Right atrium auricular region (tissue), 2 donors: Measurements from ENCODE around the gene MEF2D. TPM values are rescaled to one million over a fixed set of nuclear protein-coding genes. Genes with fewer than 3 reads are reported as not detected.

Experiments used
- DNase-seq: peaks from one replicate; pipeline ENCODE4 v3.0.0-alpha.2; 2019; ENCODE audit warnings: low spot score
- H3K27ac ChIP-seq, 2 donors: fragments of 200-600 bp; sonication (generic); 1 replicate in 1 of 2; 2 replicates in 1 of 2; pipeline ENCODE4 v1.5.1; 2016 to 2019
- H3K27me3 ChIP-seq, 2 donors: fragments of 200-600 bp; sonication (generic); one replicate each; pipeline versions ENCODE4 v1.5.1 to v1.6.0; 2017 to 2019
- H3K36me3 ChIP-seq: fragments of 200-600 bp; sonication (generic); one replicate; pipeline ENCODE4 v1.5.1; 2016
- H3K4me1 ChIP-seq, 2 donors: fragments of 200-600 bp; sonication (generic); one replicate each; pipeline versions ENCODE4 v1.5.1 to v1.6.0; 2017 to 2019
- H3K4me3 ChIP-seq, 2 donors: fragments of 200-600 bp; sonication (generic); 1 replicate in 1 of 2; 2 replicates in 1 of 2; pipeline ENCODE4 v1.5.1; 2017 to 2019; ENCODE audit warnings: mild to moderate bottlenecking in 1 of 2, moderate library complexity in 1 of 2
- H3K9me3 ChIP-seq, 2 donors: fragments of 200-600 bp; sonication (generic); one replicate each; pipeline ENCODE4 v1.5.1; 2019
- CTCF ChIP-seq, 2 donors: fragments of 200-600 bp; sonication (generic); IDR thresholded peaks; one replicate each; pipeline ENCODE4 v1.5.1; 2019; ENCODE audit warnings: antibody characterized with exemption in 2 of 2
- total RNA-seq, 2 donors: library from RNA; depleted of rRNA; stranded (reverse); fragments of >200 nt; gene quantifications; one replicate each; pipeline ENCODE4 v1.1.0, GENCODE V29; 2016

MEF2D gene
- total RNA-seq, 2 donors from 2014 or later, result 80.1 to 104 TPM

- Histone ChIP-seq H3K27me3 (no peaks in the 10 kb centered on the region), H3K4me1 (peaks cover 15 to 97% of the 10 kb centered on the region in 2 donors), H3K36me3 (peaks cover 7% of the 10 kb centered on the region), H3K4me3 (peak overlapping the region; percentile 20 to 35), H3K9me3 (no peaks in the 10 kb centered on the region), H3K27ac (peak overlapping the region; percentile 97 to 100)
- DNase-seq, result no peak
- TF ChIP-seq CTCF (IDR thresholded peaks at IDR 0.05), result peak in 1 of 2 donors; percentile 60
These were observed 11.2 kb downstream of the MEF2D start for GRCh38 chr1:156489166-156489934.

- peaks cover 7% of the 10 kb centered on the region for H3K36me3 ChIP-seq
- no peaks in the 10 kb centered on the region for H3K27me3 ChIP-seq
- no peaks in the 10 kb centered on the region for H3K9me3 ChIP-seq
- peaks cover 13 to 97% of the 10 kb centered on the region in 2 donors for H3K4me1 ChIP-seq
- peak overlapping the region; percentile 97 to 100 for H3K27ac ChIP-seq
- DNase-seq, result no peak
- no peak for TF ChIP-seq CTCF (IDR thresholded peaks at IDR 0.05)
- peak overlapping the region in 1 of 2 donors; percentile 9 for H3K4me3 ChIP-seq
These were observed 11.9 kb downstream of the MEF2D start for GRCh38 chr1:156488566-156489165.

GRCh38 chr1:156487862-156488261 is 12.7 kb downstream of the MEF2D start:
- no peak for TF ChIP-seq CTCF (IDR thresholded peaks at IDR 0.05)
- DNase-seq, result no peak
- peaks cover 10 to 97% of the 10 kb centered on the region in 2 donors for H3K4me1 ChIP-seq
- H3K27me3 ChIP-seq, result no peaks in the 10 kb centered on the region
- H3K27ac ChIP-seq, result peak overlapping the region; percentile 97 to 100
- peaks cover 15% of the 10 kb centered on the region for H3K36me3 ChIP-seq
- no peaks in the 10 kb centered on the region for H3K9me3 ChIP-seq
- H3K4me3 ChIP-seq, result no peak overlapping the region

- H3K4me3 ChIP-seq, result no peak overlapping the region
- H3K27me3 ChIP-seq, result no peaks in the 10 kb centered on the region
- H3K36me3 ChIP-seq, result peaks cover 27% of the 10 kb centered on the region
- peaks cover 3 to 96% of the 10 kb centered on the region in 2 donors for H3K4me1 ChIP-seq
- TF ChIP-seq CTCF (IDR thresholded peaks at IDR 0.05), result no peak
- no peaks in the 10 kb centered on the region for H3K9me3 ChIP-seq
- H3K27ac ChIP-seq, result peak overlapping the region; percentile 97 to 100
- no peak for DNase-seq
These were observed 13.9 kb downstream of the MEF2D start for GRCh38 chr1:156486421-156487344.

GRCh38 chr1:156485984-156486383 is 14.6 kb downstream of the MEF2D start:
- no peak for TF ChIP-seq CTCF (IDR thresholded peaks at IDR 0.05)
- Histone ChIP-seq H3K27me3 (no peaks in the 10 kb centered on the region), H3K4me3 (no peak overlapping the region), H3K36me3 (peaks cover 34% of the 10 kb centered on the region), H3K4me1 (peaks cover 3 to 96% of the 10 kb centered on the region in 2 donors), H3K9me3 (no peaks in the 10 kb centered on the region), H3K27ac (peak overlapping the region in 1 of 2 donors; percentile 41)
- no peak for DNase-seq
